NT2/D1 (cell line): ENCODE data around the gene RMC1.
"Not testable (repeated sequence)": the region's sequence is repeated elsewhere in the genome, so short reads cannot be mapped to it uniquely, and the experiment has no call there.

ENCODE experiments used
- YY1 ChIP-seq: IDR thresholded peaks from 2 replicates; pipeline ENCODE4 v1.6.1; 2011; ENCODE audit not compliant: insufficient read length, insufficient read depth
- ZNF274 ChIP-seq: IDR thresholded peaks from 2 replicates; pipeline ENCODE4 v1.6.1; 2011; ENCODE audit warnings: mild to moderate bottlenecking, low read depth, low read length

DNA sequence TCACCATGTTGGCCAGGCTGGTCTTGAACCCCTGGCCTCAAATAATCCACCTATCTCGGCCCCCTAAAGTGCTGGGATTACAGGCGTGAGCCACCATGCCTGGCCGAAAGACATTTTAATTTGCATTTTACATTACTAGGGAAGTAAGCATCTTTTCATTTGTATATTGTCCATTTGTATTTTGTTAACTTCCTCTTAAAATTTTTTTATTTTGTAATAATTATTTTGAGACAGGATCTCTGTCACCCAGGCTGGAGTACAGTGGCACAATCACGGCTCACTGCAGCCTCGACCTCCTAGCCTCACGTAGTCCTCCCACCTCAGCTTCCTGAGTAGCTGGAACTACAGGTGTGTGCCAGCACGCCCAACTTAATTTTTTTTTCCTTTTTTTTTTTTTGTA lies 8.9 kb downstream of the RMC1 start:
- not testable (repeated sequence) for TF ChIP-seq ZNF274, YY1
